GM04504 (cell line): ENCODE data around the gene NFE2L1.
"Not testable (repeated sequence)": the region's sequence is repeated elsewhere in the genome, so short reads cannot be mapped to it uniquely, and the experiment has no call there.

ENCODE experiments used
- DNase-seq: peaks from one replicate; pipeline ENCODE4 v3.0.0-alpha.2; 2012; ENCODE audit warnings: low read depth

NFE2L1 gene

GRCh38 chr17:48048384-48049126, 396 bp downstream of the NFE2L1 start:
- DNase-seq = peak; percentile 81

- DNase-seq = no peak
Observed at GRCh38 chr17:48051283-48051682, 3.1 kb downstream of the NFE2L1 start.

- DNase-seq = peak; percentile 60
Observed at GRCh38 chr17:48051706-48052486, 3.7 kb downstream of the NFE2L1 start.

- DNase-seq = no peak
Observed at GRCh38 chr17:48052956-48053757, 5.0 kb downstream of the NFE2L1 start.

- DNase-seq = no peak
Observed at GRCh38 chr17:48053758-48054237, 5.6 kb downstream of the NFE2L1 start.

- DNase-seq = peak; percentile 50
Observed at GRCh38 chr17:48054238-48055185, 6.4 kb downstream of the NFE2L1 start.

GRCh38 chr17:48055531-48056245, 7.5 kb downstream of the NFE2L1 start:
- DNase-seq = peak; percentile 62

GRCh38 chr17:48056246-48056745, 8.1 kb downstream of the NFE2L1 start:
- no peak for DNase-seq

GRCh38 chr17:48056879-48057278, 8.7 kb downstream of the NFE2L1 start:
- DNase-seq = no peak

GRCh38 chr17:48057626-48058025, 9.5 kb downstream of the NFE2L1 start:
- DNase-seq = no peak

- no peak for DNase-seq
Observed at GRCh38 chr17:48058393-48059124, 10.4 kb downstream of the NFE2L1 start.

- no peak for DNase-seq
Observed at GRCh38 chr17:48059125-48059668, 11.0 kb downstream of the NFE2L1 start.

- no peak for DNase-seq
Observed at GRCh38 chr17:48060249-48060648, 12.1 kb downstream of the NFE2L1 start.

- no peak for DNase-seq
Observed at GRCh38 chr17:48062273-48062672, 14.1 kb downstream of the NFE2L1 start.

GRCh38 chr17:48064638-48065037, 16.5 kb downstream of the NFE2L1 start:
- no peak for DNase-seq

GRCh38 chr17:48066192-48066591, 18.0 kb downstream of the NFE2L1 start:
- no peak for DNase-seq

- no peak for DNase-seq
Observed at GRCh38 chr17:48066656-48067055, 18.5 kb downstream of the NFE2L1 start.

- DNase-seq = no peak
Observed at GRCh38 chr17:48067245-48067644, 19.1 kb downstream of the NFE2L1 start.

- not testable (repeated sequence) for DNase-seq
Observed at GRCh38 chr17:48067808-48068207, 19.6 kb downstream of the NFE2L1 start.
